ENCODE results near the gene TEX54.

The TEX54 gene

DNA sequence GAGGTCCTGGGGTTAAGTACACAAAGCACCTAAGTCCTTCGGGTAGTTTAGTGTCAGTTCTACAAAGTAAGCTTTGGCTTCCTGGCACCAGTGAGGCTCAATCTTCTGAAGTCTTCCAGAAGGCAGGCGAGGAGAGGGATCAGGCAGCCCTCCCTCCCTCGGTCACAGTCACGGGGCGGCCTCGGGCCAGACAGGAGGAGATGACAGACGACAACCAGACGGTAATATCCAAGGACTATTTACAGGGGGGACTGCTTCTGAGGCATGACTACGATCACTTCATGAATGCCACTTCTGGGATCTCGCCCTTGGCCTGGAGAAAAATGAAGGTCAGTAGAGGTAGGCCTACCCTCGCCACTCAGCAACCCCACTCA is 40.5 kb downstream of the TEX54 start:
- peak overlapping the region; percentile 26; the same call in 1 of the 2 replicates for H3K27ac ChIP-seq (ENCODE audit: low read length)
- H4K20me1 ChIP-seq (ENCODE audit: insufficient read depth, low read length), result no peaks in the 10 kb centered on the region
- no peak for DNase-seq
- peaks cover 23% of the 10 kb centered on the region for H3K4me1 ChIP-seq (ENCODE audit: low read length)
- peaks cover 30% of the 10 kb centered on the region for H3F3A ChIP-seq (ENCODE audit: insufficient read depth, low read length)
- no peaks in the 10 kb centered on the region for H3K9me3 ChIP-seq (replicated peaks; ENCODE audit: insufficient read depth, low read length)
- H2AFZ ChIP-seq (ENCODE audit: low read length), result peak overlapping the region; percentile 60
- no peaks in the 10 kb centered on the region for H3K9me2 ChIP-seq (replicated peaks; ENCODE audit: insufficient read depth, low read length)
- peak overlapping the region; percentile 61; the same call in 1 of the 2 replicates for H3K9ac ChIP-seq (ENCODE audit: low read length)
- H3K4me3 ChIP-seq (ENCODE audit: low read length), result peak overlapping the region; percentile 92
- H3K4me2 ChIP-seq (ENCODE audit: low read depth, low read length), result peak overlapping the region; percentile 87
- 0 out of 2 replicates have a peak, but pooled peaks cover 3% of the 10 kb centered on the region for H3K36me3 ChIP-seq (replicated peaks; ENCODE audit: insufficient read depth, low read length)
- no peaks in the 10 kb centered on the region for H3K27me3 ChIP-seq (replicated peaks; ENCODE audit: insufficient read depth, low read length)
- peaks cover 42% of the 10 kb centered on the region for H3K79me2 ChIP-seq (ENCODE audit: low read length)
- TF ChIP-seq EZH2phosphoT487 (IDR thresholded peaks at IDR 0.05; ENCODE audit: low read length) (no peak), EZH2 (optimal IDR thresholded peaks at IDR 0.05; ENCODE audit: low read depth, low read length) (no peak)
- TF ChIP-seq, protein P1, sequence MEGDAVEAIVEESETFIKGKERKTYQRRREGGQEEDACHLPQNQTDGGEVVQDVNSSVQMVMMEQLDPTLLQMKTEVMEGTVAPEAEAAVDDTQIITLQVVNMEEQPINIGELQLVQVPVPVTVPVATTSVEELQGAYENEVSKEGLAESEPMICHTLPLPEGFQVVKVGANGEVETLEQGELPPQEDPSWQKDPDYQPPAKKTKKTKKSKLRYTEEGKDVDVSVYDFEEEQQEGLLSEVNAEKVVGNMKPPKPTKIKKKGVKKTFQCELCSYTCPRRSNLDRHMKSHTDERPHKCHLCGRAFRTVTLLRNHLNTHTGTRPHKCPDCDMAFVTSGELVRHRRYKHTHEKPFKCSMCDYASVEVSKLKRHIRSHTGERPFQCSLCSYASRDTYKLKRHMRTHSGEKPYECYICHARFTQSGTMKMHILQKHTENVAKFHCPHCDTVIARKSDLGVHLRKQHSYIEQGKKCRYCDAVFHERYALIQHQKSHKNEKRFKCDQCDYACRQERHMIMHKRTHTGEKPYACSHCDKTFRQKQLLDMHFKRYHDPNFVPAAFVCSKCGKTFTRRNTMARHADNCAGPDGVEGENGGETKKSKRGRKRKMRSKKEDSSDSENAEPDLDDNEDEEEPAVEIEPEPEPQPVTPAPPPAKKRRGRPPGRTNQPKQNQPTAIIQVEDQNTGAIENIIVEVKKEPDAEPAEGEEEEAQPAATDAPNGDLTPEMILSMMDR (IDR thresholded peaks at IDR 0.05; ENCODE audit: low read length), result no peak

DNA sequence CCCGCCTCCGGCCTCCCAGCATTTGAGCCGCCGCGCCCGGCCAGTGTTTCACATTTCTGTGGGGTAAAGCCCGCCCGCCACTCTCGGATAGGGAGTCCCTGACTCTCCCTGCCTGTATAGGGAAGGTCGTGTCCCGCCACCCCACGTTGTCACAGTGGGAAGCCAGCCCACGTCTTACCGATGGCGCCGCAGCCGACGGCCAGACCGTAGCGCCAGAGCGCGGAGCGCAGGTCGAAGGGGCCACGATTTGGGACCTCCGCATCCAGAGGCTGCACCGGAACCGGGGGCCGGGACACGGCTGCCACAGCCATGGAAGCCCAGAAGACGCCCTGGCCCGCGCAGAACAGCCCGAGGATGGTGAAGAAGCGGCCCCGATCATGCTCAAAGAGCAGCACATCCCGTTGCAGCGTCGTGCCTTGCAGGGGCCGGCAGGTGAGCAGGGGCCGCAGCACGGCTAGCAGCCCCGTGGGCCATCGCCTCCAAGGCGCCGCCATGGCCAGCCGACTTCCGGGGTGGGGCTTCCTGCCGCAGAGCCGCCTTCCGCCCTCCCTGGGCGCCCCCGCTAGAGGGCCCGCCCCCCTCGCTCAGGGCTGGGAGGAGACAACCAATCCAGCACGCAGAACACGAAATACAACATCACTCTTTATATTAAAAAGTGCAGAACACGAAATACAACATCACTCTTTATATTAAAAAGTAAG is 41.0 kb downstream of the TEX54 start, which contains the start of gene TMEM223:
Gene TMEM223 (minus strand): TSS at position 506 of the 701 bp plus-strand sequence. CDS start 12 bp downstream, at position 494.
- Histone ChIP-seq H3F3A (ENCODE audit: insufficient read depth, low read length) (peaks cover 33% of the 10 kb centered on the region), H3K4me2 (ENCODE audit: low read depth, low read length) (peak within 1 kb of the TSS; percentile 87), H3K9ac (ENCODE audit: low read length) (peak within 1 kb of the TSS; percentile 61), H3K27me3 (replicated peaks; ENCODE audit: insufficient read depth, low read length) (no peaks in the 10 kb centered on the region), H3K9me2 (replicated peaks; ENCODE audit: insufficient read depth, low read length) (no peaks in the 10 kb centered on the region), H2AFZ (ENCODE audit: low read length) (peak within 1 kb of the TSS; percentile 60), H3K4me3 (ENCODE audit: low read length) (peak within 1 kb of the TSS; percentile 92), H4K20me1 (ENCODE audit: insufficient read depth, low read length) (no peaks in the 10 kb centered on the region), H3K27ac (ENCODE audit: low read length) (peak within 1 kb of the TSS; percentile 30; the same call in 1 of the 2 replicates), H3K4me1 (ENCODE audit: low read length) (peaks cover 23% of the 10 kb centered on the region), H3K79me2 (ENCODE audit: low read length) (peaks cover 42% of the 10 kb centered on the region), H3K36me3 (replicated peaks; ENCODE audit: insufficient read depth, low read length) (0 out of 2 replicates have a peak, but pooled peaks cover 3% of the 10 kb centered on the region), H3K9me3 (replicated peaks; ENCODE audit: insufficient read depth, low read length) (no peaks in the 10 kb centered on the region)
- TF ChIP-seq, protein P1 (IDR thresholded peaks at IDR 0.05; ENCODE audit: low read length), result no peak
- no peak for TF ChIP-seq EZH2phosphoT487 (IDR thresholded peaks at IDR 0.05; ENCODE audit: low read length)
- no peak for TF ChIP-seq EZH2 (optimal IDR thresholded peaks at IDR 0.05; ENCODE audit: low read depth, low read length)
- DNase-seq, result peak; percentile 89

DNA sequence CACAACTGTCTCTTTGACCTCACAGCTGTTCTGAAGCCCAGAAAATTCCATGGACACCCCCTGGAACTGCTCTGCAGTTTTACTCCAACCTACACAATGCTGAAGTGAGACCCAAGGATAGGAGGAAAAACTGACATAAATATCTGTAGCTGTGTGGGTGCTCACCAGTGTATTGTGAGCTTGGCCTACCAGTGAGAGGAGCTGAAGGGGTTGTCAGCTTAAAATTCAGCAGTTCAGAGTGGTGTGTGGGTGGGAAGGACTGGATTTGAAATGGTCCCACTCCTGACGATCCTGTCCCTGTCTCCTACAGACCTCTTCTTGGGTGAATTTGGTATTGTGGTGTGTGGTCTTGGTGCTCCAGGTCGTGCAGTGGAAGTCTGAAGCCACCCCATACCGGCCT is 43.1 kb downstream of the TEX54 start:
- peaks cover 48% of the 10 kb centered on the region for H3K79me2 ChIP-seq (ENCODE audit: low read length)
- peaks cover 30% of the 10 kb centered on the region for H3K4me1 ChIP-seq (ENCODE audit: low read length)
- no peak overlapping the region for H2AFZ ChIP-seq (ENCODE audit: low read length)
- no peaks in the 10 kb centered on the region for H3K9me2 ChIP-seq (replicated peaks; ENCODE audit: insufficient read depth, low read length)
- no peaks in the 10 kb centered on the region for H3K27me3 ChIP-seq (replicated peaks; ENCODE audit: insufficient read depth, low read length)
- no peak overlapping the region for H3K27ac ChIP-seq (ENCODE audit: low read length)
- 0 out of 2 replicates have a peak, but pooled peaks cover 3% of the 10 kb centered on the region for H3K36me3 ChIP-seq (replicated peaks; ENCODE audit: insufficient read depth, low read length)
- no peak for DNase-seq
- H3K4me3 ChIP-seq (ENCODE audit: low read length), result no peak overlapping the region
- no peaks in the 10 kb centered on the region for H4K20me1 ChIP-seq (ENCODE audit: insufficient read depth, low read length)
- TF ChIP-seq EZH2 (optimal IDR thresholded peaks at IDR 0.05; ENCODE audit: low read depth, low read length) (no peak), EZH2phosphoT487 (IDR thresholded peaks at IDR 0.05; ENCODE audit: low read length) (no peak)
- TF ChIP-seq, protein P1 (IDR thresholded peaks at IDR 0.05; ENCODE audit: low read length), result no peak
- no peaks in the 10 kb centered on the region for H3K9me3 ChIP-seq (replicated peaks; ENCODE audit: insufficient read depth, low read length)
- H3K9ac ChIP-seq (ENCODE audit: low read length), result no peak overlapping the region
- H3F3A ChIP-seq (ENCODE audit: insufficient read depth, low read length), result peaks cover 38% of the 10 kb centered on the region
- H3K4me2 ChIP-seq (ENCODE audit: low read depth, low read length), result no peak overlapping the region
